IPS-NIHi11 (cell line): ENCODE data around the gene DBNL.

Experiments
- DNase-seq: peaks from one replicate; pipeline ENCODE4 v3.0.0; 2012; ENCODE audit warnings: mixed read lengths, low spot score

DBNL gene

GRCh38 chr7:44100458-44101302, 56.2 kb downstream of the DBNL start:
- no peak for DNase-seq

GRCh38 chr7:44101303-44101965, 56.9 kb downstream of the DBNL start:
- DNase-seq: no peak

- no peak for DNase-seq
Observed at GRCh38 chr7:44101966-44102845, 57.7 kb downstream of the DBNL start.

DNA sequence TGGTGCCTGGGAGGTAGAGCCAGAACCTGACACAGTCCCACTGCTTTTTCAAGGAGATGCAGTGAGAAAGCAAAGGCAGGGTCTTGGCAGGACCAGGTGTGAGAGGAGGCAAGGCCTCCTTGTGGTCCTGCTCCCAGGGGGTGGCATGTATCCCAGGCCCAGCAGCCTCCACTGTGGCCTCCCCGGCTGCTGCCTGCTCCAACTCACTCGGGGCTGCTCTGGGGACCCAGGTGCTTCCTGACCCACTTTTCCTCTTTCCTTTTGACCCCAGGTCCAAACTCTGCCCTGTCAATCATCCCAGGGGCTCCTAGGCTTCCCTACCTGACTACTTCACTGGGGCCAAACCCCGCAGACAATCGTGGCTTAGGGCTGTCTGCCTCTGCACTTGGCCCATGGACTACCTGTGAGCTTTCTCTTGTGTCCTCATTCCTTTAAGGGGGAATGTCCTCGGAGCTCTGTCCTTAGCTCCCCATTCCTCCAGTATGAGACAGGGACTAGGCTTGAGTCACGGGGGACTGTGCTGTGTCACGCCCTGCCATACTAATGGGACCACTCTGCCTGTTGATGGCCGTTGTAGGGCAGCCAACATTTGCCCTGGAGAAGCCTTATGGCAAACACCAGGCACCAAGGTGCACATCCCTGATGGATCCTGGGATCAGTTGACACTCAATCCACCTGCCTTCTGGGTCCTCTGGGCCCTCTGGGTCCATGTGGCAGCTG, 58.5 kb downstream of the DBNL start:
- no peak for DNase-seq

GRCh38 chr7:44103566-44103922, 59.0 kb downstream of the DBNL start:
- peak; percentile 28 for DNase-seq

DNA sequence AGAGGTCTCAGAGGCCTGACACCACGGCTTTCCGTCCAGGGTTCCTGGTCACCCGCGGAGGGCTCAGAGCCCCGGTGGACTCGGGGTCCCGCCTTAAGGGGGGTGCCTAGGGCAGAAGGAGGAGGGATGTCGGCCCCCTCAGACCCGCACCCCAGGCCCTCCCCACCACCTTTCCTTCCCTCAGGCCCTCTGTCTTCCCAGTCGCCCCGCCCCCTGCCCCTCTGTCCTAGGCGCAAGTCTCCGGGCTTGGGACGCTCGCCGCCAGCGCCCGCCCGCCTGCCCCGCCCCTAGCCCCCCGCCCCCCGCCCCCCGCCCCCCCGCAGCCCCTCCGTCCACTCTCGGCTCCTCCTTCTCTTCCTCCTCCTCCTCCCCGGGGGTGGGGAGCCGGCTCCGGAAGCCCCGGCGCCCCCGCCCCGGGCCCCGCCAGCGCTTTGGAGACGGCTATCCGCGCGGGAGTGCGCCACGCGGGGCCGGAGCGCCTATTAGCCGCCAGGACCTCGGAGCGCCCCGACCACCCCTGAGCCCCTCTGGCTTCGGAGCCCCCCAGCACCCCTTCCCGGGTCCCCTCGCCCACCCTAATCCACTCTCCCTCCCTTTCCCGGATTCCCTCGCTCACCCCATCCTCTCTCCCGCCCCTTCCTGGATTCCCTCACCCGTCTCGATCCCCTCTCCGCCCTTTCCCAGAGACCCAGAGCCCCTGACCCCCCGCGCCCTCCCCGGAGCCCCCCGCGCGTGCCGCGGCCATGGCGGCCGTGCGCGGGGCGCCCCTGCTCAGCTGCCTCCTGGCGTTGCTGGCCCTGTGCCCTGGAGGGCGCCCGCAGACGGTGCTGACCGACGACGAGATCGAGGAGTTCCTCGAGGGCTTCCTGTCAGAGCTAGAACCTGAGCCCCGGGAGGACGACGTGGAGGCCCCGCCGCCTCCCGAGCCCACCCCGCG, 59.7 kb downstream of the DBNL start, which contains the start of gene AEBP1:
Gene AEBP1, plus strand, starts transcription at position 423 of the 937 bp plus-strand sequence. Its CDS starts 321 bp downstream, at position 744.
- DNase-seq: peak; percentile 88

DNA sequence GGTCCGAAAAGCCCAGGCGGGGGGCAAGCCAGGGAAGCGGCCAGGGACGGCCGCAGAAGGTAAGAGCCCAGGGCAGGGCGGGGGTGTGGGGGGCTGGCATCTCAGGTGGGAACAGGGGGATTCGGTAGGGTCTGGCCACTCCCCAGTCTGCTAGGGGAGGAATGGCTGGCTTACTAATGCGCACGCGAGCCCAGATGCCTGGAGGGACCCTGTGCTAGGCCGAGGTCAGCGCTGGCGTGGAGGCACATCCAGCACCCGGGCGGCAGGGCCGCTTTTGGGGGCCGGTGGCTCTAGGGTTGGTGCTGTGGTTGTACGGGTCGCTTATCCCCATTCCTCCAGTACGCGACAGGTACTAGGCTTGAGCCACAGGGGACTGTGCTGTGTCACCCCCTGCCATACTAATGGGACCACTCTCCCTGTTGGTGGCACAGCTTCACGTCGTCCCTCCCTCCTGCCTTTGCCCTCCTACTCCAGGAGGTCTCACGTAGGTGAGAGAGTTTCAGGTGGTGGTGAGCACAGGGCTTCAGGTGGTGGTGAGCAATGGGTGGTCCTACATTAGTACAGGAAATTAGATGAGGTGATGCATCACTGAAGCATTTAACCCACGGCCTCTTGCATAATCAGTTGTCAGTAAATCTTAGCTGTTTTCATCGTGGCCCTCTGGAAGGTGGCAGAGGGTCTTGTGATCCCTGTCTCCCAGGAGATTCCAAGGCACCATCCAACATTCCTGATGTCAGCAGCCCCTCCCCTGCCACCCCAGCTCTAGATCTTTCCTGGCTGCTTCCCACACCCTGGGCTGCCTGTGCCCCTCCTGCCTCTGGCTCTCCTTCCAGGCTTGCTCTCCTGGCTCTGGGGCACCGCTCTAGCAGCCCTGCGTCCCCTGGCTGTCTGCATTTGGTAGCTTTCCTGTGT, 60.6 kb downstream of the DBNL start:
- peak; percentile 55 for DNase-seq

DNA sequence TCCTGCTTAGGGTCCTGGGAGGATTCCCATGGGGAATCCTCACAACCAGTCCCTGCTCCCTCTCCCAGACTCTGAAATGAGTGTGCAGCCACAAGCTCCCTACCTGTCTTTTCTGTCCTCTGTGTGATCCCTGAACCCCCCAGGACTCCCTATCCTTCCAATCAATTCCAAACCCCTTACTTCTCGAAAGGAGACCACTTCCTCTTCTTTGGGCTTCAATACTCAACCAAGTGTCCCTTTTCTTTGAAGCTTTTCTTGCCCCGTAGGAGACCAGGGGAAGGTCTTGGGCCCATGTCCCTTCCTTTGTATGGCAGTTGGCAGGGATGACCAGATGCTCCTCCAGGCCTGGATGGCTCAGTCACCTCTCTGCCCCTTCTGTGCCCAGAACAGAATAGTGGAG, 61.3 kb downstream of the DBNL start:
- DNase-seq: no peak

- no peak for DNase-seq
Observed at GRCh38 chr7:44106311-44107065, 62.0 kb downstream of the DBNL start.

DNA sequence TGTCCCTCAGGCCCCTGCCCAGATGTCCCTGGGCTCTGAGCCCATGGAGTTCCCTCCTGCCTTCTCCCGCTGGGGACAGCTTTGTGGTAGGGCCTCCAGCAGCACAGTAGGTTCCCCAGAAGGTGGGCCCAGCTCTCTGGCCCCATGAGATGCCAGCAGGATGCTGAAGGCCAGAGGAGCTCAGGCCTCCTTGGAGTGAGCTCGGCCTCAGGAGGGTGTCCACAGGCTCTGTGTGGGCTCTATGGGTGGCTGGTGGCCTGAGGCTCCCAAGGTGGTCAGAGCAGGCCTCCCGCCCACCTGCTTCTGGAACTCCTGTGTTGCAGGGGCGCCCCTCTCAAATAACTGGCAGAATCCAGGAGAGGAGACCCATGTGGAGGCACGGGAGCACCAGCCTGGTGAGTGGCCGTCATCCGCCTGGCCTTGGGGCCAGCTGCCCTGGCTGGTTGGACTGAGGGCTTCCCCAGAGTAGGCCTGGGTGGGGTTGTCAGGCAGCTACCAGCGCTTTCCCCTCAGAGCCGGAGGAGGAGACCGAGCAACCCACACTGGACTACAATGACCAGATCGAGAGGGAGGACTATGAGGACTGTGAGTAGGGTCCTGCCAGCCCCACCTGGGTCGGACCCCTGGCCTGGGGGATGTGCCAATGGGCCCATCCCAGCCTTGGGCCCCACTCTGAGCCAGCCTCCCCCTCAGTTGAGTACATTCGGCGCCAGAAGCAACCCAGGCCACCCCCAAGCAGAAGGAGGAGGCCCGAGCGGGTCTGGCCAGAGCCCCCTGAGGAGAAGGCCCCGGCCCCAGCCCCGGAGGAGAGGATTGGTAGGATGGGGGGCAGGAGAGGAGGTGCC, 62.8 kb downstream of the DBNL start:
- DNase-seq: no peak

- no peak for DNase-seq
Observed at GRCh38 chr7:44107961-44108767, 63.7 kb downstream of the DBNL start.

- peak; percentile 35 for DNase-seq
Observed at GRCh38 chr7:44108768-44109750, 64.6 kb downstream of the DBNL start.

- DNase-seq: no peak
Observed at GRCh38 chr7:44109991-44110390, 65.5 kb downstream of the DBNL start.

DNA sequence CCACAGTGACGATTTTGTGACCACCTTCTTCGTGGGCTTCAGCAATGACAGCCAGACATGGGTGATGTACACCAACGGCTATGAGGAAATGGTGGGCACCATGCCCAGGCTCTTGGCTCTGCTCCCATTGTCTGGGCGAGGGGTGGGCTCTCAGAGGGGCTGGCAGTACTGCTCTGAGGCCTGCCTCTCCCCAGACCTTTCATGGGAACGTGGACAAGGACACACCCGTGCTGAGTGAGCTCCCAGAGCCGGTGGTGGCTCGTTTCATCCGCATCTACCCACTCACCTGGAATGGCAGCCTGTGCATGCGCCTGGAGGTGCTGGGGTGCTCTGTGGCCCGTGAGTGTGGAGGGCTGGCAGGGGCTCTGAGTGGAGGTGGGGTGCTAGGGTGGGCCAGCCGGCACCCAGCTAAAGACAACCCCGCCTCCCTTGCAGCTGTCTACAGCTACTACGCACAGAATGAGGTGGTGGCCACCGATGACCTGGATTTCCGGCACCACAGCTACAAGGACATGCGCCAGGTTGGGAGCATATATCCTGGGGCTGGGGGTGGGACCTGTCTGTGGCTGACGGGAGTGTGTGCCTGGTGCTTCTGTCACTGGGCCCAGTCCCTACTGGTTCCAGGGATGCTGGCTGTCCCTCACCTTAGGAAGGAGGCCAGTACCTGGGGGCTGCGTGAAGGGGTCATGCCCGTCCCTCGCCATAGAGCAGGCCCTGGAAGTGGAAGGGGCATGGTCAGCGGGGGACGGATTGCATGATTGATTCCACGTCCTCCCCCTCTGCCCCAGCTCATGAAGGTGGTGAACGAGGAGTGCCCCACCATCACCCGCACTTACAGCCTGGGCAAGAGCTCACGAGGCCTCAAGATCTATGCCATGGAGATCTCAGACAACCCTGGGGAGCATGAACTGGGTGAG, 66.5 kb downstream of the DBNL start:
- no peak for DNase-seq
